Tibial artery (tissue), 4 donors: ENCODE measurements around the gene CAMTA1.
"Not testable (repeated sequence)": the region's sequence is repeated elsewhere in the genome, so short reads cannot be mapped to it uniquely, and the experiment has no call there.

ENCODE experiments used
- DNase-seq, 2 donors: peaks; one replicate each; pipeline ENCODE4 v3.0.0-alpha.2; 2019
- H3K27ac ChIP-seq, 2 donors: fragments of 200-600 bp; sonication (generic) in 1 of 2; 1 replicate in 1 of 2; 2 replicates in 1 of 2; pipeline ENCODE4 v1.5.1; 2018 to 2019; ENCODE audit warnings: mild to moderate bottlenecking in 1 of 2
- H3K27me3 ChIP-seq, 2 donors: fragments of 200-600 bp; sonication (generic) in 1 of 2; one replicate each; pipeline versions ENCODE4 v1.5.1 to v1.6.0; 2016 to 2019
- H3K36me3 ChIP-seq, 3 donors: fragments of 200-600 bp; sonication (generic) in 2 of 3; one replicate each; pipeline ENCODE4 v1.5.1; 2016 to 2019; ENCODE audit warnings: mild to moderate bottlenecking in 2 of 3
- H3K4me1 ChIP-seq, 4 donors: fragments of 200-600 bp; sonication (generic) in 2 of 4; 1 replicate in 3 of 4; 2 replicates in 1 of 4; pipeline ENCODE4 v1.5.1; 2016 to 2019
- H3K4me3 ChIP-seq, 2 donors: fragments of 200-600 bp; sonication (generic) in 1 of 2; 1 replicate in 1 of 2; 2 replicates in 1 of 2; pipeline ENCODE4 v1.5.1; 2018 to 2019; ENCODE audit warnings: mild to moderate bottlenecking in 2 of 2
- H3K9me3 ChIP-seq, 3 donors: fragments of 200-600 bp; sonication (generic) in 1 of 3; one replicate each; pipeline ENCODE4 v1.5.1; 2016 to 2019
- CTCF ChIP-seq, 2 experiments: fragments of 200-600 bp in 1 of 2; fragments of 450-650 bp in 1 of 2; IDR thresholded peaks; one replicate each; pipeline ENCODE4 v1.5.1; 2017 to 2019; ENCODE audit warnings: antibody characterized with exemption in 2 of 2, mild to moderate bottlenecking in 1 of 2, moderate library complexity in 1 of 2
- intact Hi-C: fragments of 100-400 bp; cut with DNase I; formaldehyde crosslinking; loops from one replicate; pipeline ENCODE4 v1.15.0; 2023; ENCODE audit warnings: low total_unique reads

The CAMTA1 gene

GRCh38 chr1:7408771-7409150 lies 623.5 kb downstream of the CAMTA1 start:
- intact Hi-C loops: no loop called here
- Histone ChIP-seq H3K36me3 (no peaks in the 10 kb centered on the region), H3K9me3 (no peaks in the 10 kb centered on the region), H3K4me1 (no peaks in the 10 kb centered on the region), H3K27me3 (no peaks in the 10 kb centered on the region), H3K4me3 (no peak overlapping the region), H3K27ac (no peak overlapping the region)
- TF ChIP-seq CTCF (IDR thresholded peaks at IDR 0.05): no peak
- DNase-seq: peak in 1 of 2 donors; percentile 59

GRCh38 chr1:7409278-7409677 lies 624.0 kb downstream of the CAMTA1 start:
- no peaks in the 10 kb centered on the region for H3K4me1 ChIP-seq
- no peak overlapping the region for H3K4me3 ChIP-seq
- H3K9me3 ChIP-seq: no peaks in the 10 kb centered on the region
- TF ChIP-seq CTCF (IDR thresholded peaks at IDR 0.05): no peak
- H3K27me3 ChIP-seq: no peaks in the 10 kb centered on the region
- H3K36me3 ChIP-seq: no peaks in the 10 kb centered on the region
- H3K27ac ChIP-seq: no peak overlapping the region
- DNase-seq: peak in 1 of 2 donors; percentile 58
- intact Hi-C loops: no loop called here

GRCh38 chr1:7410156-7410555 lies 624.9 kb downstream of the CAMTA1 start:
- Histone ChIP-seq H3K36me3 (no peaks in the 10 kb centered on the region), H3K4me3 (no peak overlapping the region), H3K27ac (no peak overlapping the region), H3K27me3 (no peaks in the 10 kb centered on the region), H3K4me1 (no peaks in the 10 kb centered on the region), H3K9me3 (no peaks in the 10 kb centered on the region)
- intact Hi-C loops: no loop called here
- no peak for TF ChIP-seq CTCF (IDR thresholded peaks at IDR 0.05)
- DNase-seq: peak in 1 of 2 donors; percentile 24

- H3K4me1 ChIP-seq, H3K27ac ChIP-seq, H3K9me3 ChIP-seq, H3K4me3 ChIP-seq, H3K36me3 ChIP-seq, H3K27me3 ChIP-seq, intact Hi-C loops: not testable (repeated sequence)
- peak in 1 of 2 donors; percentile 19 for DNase-seq
Observed at GRCh38 chr1:7417618-7418017, 632.4 kb downstream of the CAMTA1 start.

- Histone ChIP-seq H3K9me3 (peaks cover 0 to 6% (median 0%) of the 10 kb centered on the region in 3 donors), H3K36me3 (no peaks in the 10 kb centered on the region), H3K27ac (no peak overlapping the region), H3K27me3 (no peaks in the 10 kb centered on the region), H3K4me3 (no peak overlapping the region), H3K4me1 (no peaks in the 10 kb centered on the region)
- intact Hi-C loops: no loop called here
- DNase-seq: peak; percentile 11 to 50
- TF ChIP-seq CTCF (IDR thresholded peaks at IDR 0.05): no peak
Observed at GRCh38 chr1:7418442-7419080, 633.3 kb downstream of the CAMTA1 start.

- H3K27me3 ChIP-seq: no peaks in the 10 kb centered on the region
- no peaks in the 10 kb centered on the region for H3K36me3 ChIP-seq
- no peak overlapping the region for H3K4me3 ChIP-seq
- no peak for TF ChIP-seq CTCF (IDR thresholded peaks at IDR 0.05)
- peaks cover 0 to 6% (median 0%) of the 10 kb centered on the region in 3 donors for H3K9me3 ChIP-seq
- intact Hi-C loops: no loop called here
- no peaks in the 10 kb centered on the region for H3K4me1 ChIP-seq
- no peak overlapping the region for H3K27ac ChIP-seq
- DNase-seq: peak in 1 of 2 donors; percentile 44
Observed at GRCh38 chr1:7420098-7420445, 634.8 kb downstream of the CAMTA1 start.
